ENCODE results near the gene B2M.

Gene B2M

DNA sequence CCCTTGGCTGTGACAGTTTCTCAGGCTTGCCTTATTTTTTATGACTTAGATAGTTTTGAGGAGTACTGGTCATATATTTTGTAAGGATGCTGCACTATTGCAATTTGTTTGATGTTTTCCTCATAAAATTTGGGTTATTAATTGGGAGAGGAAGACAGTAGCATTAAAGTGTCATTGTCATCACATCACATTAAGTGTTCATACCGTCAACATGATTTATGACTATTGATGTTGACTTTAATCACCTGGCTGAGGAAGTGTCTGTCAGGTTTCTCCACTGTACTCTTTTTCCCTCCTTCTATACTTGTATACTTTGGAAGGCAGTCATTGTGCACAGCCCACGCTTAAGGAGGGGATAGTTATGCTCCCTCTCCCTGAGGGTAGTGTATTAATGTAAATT lies 51.9 kb downstream of the B2M start:
- Mint-ChIP-seq H3K27ac (no peak overlapping the region), H3K4me1 (ENCODE audit: low read depth) (no peaks in the 10 kb centered on the region), H3K9me3 (no peaks in the 10 kb centered on the region), H3K27me3 (ENCODE audit: low read depth) (no peaks in the 10 kb centered on the region), H3K4me3 (no peak overlapping the region), H3K36me3 (ENCODE audit: low read depth) (peaks cover 21% of the 10 kb centered on the region)

DNA sequence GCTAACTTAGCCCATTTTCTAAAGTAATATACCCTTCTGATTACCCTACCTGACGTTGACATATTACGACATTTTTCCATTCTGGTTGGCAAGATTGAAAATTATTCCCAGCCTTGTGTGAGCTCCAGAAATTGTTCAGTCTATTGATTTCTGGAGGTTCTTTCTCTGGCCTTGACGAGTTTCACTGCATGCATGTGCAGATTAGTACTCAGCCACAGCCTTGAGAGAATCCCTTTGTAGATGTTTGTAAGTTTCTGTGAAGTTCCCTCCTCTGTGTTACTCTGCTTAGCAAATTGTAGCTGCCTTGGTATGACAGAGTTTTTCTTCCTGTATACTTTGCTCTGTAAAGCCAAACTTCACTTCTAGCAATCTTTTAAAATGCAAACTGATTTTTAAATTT lies 52.5 kb downstream of the B2M start:
- H3K27me3 Mint-ChIP-seq (ENCODE audit: low read depth) = no peaks in the 10 kb centered on the region
- H3K4me3 Mint-ChIP-seq = no peak overlapping the region
- peaks cover 21% of the 10 kb centered on the region for H3K36me3 Mint-ChIP-seq (ENCODE audit: low read depth)
- no peak overlapping the region for H3K27ac Mint-ChIP-seq
- H3K9me3 Mint-ChIP-seq = no peaks in the 10 kb centered on the region
- no peaks in the 10 kb centered on the region for H3K4me1 Mint-ChIP-seq (ENCODE audit: low read depth)

DNA sequence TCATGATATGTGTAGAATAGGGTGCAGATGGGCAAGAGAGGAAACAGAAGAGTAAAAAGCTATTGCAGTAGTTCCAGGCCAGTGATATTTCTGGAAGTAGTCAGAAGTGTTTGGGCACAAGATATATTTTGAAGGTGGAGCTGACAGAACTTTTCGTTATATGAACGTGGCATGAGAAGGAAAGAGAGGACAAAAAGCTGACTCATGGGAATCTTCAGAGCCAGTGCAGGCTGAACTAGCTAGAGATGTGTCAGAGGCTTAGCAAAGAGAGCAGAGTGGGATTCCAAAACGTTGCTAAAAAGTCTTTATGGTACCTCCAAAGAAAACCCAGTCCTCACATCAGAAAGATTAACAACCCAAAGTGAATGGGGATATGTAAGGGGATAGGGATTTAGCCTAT lies 53.7 kb downstream of the B2M start:
- Mint-ChIP-seq H3K36me3 (ENCODE audit: low read depth) (peaks cover 24% of the 10 kb centered on the region), H3K27ac (no peak overlapping the region), H3K27me3 (ENCODE audit: low read depth) (no peaks in the 10 kb centered on the region), H3K4me3 (no peak overlapping the region), H3K4me1 (ENCODE audit: low read depth) (no peaks in the 10 kb centered on the region), H3K9me3 (peaks cover 2% of the 10 kb centered on the region)

Data from T-helper 1 cell treated with Interleukin-12 subunit alpha and Interleukin-12 subunit beta and Interleukin-4 antibody, amounts not matched to agents 30 μg/mL and 1 μg/mL, for 36 hours (primary cell).